Measurements from ENCODE around the gene DLL3. TPM values are rescaled to one million over a fixed set of nuclear protein-coding genes. Genes with fewer than 3 reads are reported as not detected.

Gene DLL3
- polyA plus RNA-seq, 1 donor = 0.12 TPM

- DNase-seq = no peak
Measured at GRCh38 chr19:39481676-39482075, 17.1 kb upstream of the DLL3 start.

- DNase-seq = no peak
Measured at GRCh38 chr19:39483141-39483540, 15.6 kb upstream of the DLL3 start.

DNA sequence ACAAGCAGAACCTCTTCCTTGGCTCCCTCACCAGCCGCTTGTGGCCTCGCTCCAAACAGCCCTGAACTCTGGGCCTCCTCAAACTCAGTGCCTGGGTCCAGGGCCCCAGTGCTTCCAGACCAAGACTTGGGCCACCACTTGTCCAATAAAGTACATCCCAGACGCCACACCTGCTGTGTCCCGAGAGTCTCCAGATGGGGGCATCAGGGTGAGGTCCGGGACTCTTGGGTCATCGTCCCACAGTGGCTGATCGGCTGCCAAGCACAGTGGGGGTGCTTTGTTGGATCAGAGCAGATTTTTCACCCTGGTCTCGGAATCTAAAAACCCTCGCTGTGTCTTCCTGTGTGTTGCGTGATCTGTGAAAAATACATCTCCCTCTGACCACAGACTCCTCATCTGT, 9.0 kb upstream of the DLL3 start:
- DNase-seq = no peak

GRCh38 chr19:39492225-39492624, 6.5 kb upstream of the DLL3 start:
- DNase-seq = no peak

DNA sequence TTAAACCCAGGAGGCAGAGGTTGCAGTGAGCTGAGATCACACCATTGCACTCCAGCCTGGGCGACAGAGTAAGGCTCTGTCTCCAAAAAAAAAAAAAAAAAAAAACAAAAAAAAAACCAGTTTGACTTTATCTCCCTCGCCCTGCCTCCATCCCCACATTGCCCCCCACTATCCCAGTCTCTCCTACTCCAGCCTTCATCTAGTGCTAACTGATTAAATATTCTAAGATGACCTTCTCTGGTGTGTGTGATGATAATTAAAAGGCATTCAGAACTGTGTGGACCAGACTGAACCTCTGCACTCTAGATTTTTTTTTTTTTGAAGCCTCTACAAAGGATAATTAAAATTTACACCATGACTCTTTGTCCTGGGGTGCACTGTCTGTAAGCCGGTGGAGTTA, 6.0 kb upstream of the DLL3 start:
- no peak for DNase-seq

DNA sequence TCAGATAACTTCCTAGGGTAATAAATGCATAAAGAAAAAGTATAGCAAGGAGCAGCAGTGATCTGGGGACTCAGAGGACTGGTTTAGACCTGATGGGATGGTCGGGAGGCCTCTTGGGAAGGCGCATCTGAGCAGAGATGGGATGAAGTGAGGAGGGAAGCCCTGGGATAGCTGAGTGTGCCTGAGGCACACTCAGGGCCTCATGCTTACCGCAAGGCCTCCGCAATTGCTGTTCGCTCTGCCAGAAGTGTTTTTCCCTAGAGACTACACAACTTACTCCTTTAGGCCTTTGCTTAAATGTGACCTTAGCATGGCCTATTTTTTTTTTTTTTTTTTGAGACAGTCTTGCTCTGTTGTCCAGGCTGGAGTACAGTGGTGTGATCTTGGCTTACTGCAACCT, 4.1 kb upstream of the DLL3 start:
- no peak for DNase-seq

- no peak for DNase-seq
Measured at GRCh38 chr19:39496063-39496462, 2.7 kb upstream of the DLL3 start.

DNA sequence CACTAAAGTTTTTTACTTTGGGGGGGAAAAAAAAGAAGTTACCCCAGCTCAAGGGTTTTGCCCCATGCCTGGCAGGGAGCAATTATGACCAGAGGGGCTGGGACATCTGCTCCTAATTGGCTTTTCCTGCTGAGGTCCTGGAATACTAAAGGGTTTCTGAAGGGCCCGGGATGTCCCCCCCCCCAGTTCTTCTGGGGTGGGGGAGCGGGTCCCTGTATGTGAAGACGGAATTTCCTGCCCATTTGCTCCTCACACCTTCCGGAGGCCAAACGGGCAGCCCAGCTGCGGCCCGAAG, 1.1 kb upstream of the DLL3 start:
- no peak for DNase-seq

- peak; percentile 46 for DNase-seq
Measured at GRCh38 chr19:39497996-39498797, 550 bp upstream of the DLL3 start.

GRCh38 chr19:39499932-39500331, 1.2 kb downstream of the DLL3 start:
- no peak for DNase-seq

- DNase-seq = no peak
Measured at GRCh38 chr19:39500543-39500942, 1.8 kb downstream of the DLL3 start.

DNA sequence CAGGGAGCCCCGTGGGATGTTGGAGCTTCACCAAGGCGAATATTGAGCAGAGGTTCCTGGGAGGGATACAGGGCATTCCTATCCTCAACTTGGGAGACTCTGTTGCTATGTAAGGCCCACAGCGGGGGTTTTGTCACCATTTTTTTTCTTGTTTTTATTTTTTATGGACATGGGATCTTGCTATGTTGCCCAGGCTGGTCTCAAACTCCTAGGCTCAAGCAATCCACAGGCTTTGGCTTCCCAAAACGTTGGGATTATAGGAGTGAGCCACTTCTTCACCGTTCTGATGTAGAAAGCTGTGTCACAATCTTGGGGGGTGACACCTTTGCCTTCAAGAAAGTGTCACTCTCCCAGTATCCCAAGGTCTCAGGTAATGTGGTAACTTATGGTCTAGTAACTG, 2.6 kb downstream of the DLL3 start:
- no peak for DNase-seq

DNA sequence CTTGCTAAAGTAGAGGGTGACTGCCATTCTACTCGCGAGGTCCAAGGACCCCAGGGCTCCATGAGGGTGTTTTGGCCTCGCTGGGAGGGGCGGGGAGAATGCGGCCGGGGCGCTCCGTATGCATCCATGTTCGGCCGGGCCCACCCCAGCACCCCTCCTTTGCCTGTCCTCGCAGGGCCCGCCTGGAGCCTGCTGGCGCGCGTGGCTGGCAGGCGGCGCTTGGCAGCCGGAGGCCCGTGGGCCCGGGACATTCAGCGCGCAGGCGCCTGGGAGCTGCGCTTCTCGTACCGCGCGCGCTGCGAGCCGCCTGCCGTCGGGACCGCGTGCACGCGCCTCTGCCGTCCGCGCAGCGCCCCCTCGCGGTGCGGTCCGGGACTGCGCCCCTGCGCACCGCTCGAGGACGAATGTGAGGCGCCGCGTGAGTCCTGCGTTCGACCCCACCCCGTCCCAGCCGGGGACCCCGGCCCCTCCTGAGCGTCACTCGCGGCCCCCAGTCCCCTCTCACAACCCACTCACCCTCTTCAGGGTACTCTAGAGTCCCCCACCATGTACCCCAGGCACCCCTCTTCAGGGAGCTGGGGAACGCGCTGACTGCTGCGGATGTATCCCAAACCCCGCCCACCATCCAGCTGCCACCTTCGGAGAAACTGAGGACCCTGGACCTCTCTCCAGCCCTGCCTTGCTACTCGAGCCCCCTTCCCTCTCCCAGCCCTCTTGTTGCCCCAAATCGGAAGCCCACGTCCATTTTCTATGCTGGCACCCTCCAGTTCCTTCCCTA, 4.1 kb downstream of the DLL3 start:
- DNase-seq = peak; percentile 78

DNA sequence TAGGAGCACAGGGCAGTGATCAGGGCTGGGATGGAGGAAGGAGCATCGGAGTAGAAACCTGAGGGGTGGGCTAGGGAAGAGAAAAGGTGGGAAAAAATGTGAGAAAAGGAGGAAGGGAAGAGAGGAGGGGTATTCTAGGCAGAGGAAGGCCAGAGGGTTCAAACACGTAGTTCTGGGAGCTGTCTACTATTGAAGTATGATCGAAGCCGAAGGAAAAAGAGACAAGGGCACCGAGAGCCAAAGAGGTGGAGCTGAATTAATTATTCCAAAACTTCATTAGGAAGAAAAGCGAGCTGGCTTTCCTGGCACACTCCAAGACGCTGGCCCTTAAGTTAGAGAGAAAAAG, 7.8 kb downstream of the DLL3 start:
- no peak for DNase-seq

GRCh38 chr19:39506944-39507714, 8.4 kb downstream of the DLL3 start:
- DNase-seq = peak; percentile 65

DNA sequence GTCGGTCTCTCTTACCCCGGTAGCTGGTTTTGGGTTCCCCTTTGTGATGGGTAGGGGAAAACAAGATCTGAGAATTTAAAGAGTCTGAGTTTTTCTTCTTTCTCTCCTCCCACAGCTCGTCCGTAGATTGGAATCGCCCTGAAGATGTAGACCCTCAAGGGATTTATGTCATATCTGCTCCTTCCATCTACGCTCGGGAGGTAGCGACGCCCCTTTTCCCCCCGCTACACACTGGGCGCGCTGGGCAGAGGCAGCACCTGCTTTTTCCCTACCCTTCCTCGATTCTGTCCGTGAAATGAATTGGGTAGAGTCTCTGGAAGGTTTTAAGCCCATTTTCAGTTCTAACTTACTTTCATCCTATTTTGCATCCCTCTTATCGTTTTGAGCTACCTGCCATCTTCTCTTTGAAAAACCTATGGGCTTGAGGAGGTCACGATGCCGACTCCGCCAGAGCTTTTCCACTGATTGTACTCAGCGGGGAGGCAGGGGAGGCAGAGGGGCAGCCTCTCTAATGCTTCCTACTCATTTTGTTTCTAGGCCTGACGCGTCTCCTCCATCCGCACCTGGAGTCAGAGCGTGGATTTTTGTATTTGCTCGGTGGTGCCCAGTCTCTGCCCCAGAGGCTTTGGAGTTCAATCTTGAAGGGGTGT, 9.1 kb downstream of the DLL3 start:
- no peak for DNase-seq

DNA sequence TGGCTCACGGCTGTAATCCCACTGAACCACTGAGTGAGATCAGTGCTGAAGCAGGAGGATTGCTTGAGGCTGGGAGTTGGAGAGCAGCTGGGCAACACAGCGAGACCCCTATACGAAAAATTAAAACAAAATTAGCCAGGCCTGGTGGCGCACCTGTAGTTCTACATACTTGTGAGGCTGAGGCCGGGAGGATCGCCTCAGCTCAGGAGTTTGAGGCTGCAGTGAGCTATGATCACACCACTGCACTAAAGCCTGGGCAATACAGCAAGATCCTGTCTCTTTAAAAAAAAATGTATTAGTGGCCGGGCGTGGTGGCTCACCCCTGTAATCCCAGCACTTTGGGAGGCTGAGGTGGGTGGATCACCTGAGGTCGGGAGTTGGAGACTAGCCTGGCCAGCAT, 9.9 kb downstream of the DLL3 start:
- no peak for DNase-seq

- no peak for DNase-seq
Measured at GRCh38 chr19:39509233-39509632, 10.5 kb downstream of the DLL3 start.

- no peak for DNase-seq
Measured at GRCh38 chr19:39512988-39513387, 14.2 kb downstream of the DLL3 start.

- no peak for DNase-seq
Measured at GRCh38 chr19:39514840-39515550, 16.2 kb downstream of the DLL3 start, which contains the start of gene SELENOV. TSS of gene SELENOV (plus strand) at chr19:39515139. CDS start at chr19:39515213, 74 bp downstream.

GRCh38 chr19:39515551-39516191, 16.9 kb downstream of the DLL3 start:
- no peak for DNase-seq

DNA sequence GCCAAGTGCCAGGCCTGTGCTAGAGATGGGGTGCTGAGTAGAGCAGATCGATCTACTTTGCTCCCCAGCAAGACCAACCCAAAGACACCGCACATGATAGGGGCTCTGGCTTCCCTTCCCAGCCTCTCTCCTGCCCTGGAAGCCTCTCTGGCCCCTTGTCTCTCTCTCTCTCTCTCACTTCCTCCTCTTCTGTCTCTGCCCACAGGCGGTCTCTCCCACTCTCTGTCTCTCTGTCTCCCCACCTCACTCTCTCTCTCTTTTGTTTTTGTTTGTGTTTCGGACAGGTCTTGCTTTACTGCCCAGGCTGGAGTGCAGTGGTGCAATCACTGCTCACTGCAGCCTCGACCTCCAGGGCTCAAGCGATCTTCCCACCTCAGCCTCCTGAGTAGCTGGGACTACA, 17.5 kb downstream of the DLL3 start:
- DNase-seq = no peak
